PFSK-1 (cell line): Measurements from ENCODE around the gene TXNDC5.

ENCODE experiments used
- FOXP2 ChIP-seq: optimal IDR thresholded peaks from 2 replicates; pipeline ENCODE3; 2011; ENCODE audit warnings: borderline replicate concordance, control low read depth, inconsistent platforms; ENCODE audit not compliant: insufficient read depth; ENCODE audit errors: extremely low read length, extremely low read depth
- POLR2AphosphoS5 ChIP-seq: IDR thresholded peaks from 2 replicates; pipeline ENCODE4 v1.6.1; 2012; ENCODE audit warnings: low read depth, mild to moderate bottlenecking, control low read depth, low read length, moderate library complexity
- SIN3A ChIP-seq: IDR thresholded peaks from 2 replicates; pipeline ENCODE4 v1.6.1; 2012; ENCODE audit warnings: mild to moderate bottlenecking, low read length, moderate library complexity, borderline replicate concordance; ENCODE audit not compliant: insufficient read depth
- TAF1 ChIP-seq: IDR thresholded peaks from 2 replicates; pipeline ENCODE4 v1.6.1; 2012; ENCODE audit warnings: low read length, control low read depth, borderline replicate concordance; ENCODE audit not compliant: insufficient read depth
- TF ChIP-seq, protein P1 (sequence below), 2 experiments: IDR thresholded peaks; 2 replicates each; pipeline versions ENCODE4 v1.6.1 to v1.8.0; 2011 to 2012; ENCODE audit warnings: low read depth in 2 of 2, low read length in 2 of 2, control low read depth in 1 of 2, inconsistent platforms in 1 of 2, mild to moderate bottlenecking in 1 of 2, moderate library complexity in 1 of 2; ENCODE audit not compliant: insufficient read depth in 1 of 2

DNA sequence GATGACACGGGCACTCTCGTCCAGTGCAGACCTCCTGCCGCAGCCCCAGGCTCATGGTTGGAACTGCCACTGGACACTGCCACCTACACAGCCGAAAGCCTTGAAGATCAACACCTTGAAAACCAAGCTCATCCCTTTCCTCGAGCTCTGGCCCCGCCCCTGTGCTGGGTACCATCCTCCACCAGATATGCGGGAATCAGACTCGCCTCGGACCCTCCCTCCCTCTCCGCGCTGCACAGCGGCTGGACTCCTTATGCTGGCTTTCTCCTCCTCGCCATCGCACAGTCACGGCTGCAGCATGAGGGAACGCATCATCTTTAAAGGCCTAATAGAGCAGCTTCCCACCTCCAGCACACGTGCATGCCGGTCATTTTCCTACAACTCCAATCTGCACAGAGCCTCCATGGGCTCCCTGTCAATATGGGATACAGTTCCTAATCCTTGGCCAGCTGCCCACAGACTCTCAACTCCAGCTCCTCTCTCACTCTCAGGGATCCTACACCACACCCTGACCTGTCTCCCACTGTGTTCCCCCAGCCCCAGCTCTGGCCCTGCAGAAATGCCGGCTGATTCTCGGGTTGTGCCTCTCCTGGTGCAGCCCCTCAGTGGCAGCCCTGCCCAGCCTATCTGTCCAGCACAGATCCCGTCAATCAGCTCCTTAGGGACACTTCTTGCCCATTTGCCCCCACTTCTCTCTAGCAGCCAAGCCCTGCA lies 23.2 kb downstream of the TXNDC5 start:
- TF ChIP-seq POLR2AphosphoS5 (no peak), FOXP2 (no peak), TAF1 (no peak), SIN3A (no peak)
- TF ChIP-seq, protein P1, sequence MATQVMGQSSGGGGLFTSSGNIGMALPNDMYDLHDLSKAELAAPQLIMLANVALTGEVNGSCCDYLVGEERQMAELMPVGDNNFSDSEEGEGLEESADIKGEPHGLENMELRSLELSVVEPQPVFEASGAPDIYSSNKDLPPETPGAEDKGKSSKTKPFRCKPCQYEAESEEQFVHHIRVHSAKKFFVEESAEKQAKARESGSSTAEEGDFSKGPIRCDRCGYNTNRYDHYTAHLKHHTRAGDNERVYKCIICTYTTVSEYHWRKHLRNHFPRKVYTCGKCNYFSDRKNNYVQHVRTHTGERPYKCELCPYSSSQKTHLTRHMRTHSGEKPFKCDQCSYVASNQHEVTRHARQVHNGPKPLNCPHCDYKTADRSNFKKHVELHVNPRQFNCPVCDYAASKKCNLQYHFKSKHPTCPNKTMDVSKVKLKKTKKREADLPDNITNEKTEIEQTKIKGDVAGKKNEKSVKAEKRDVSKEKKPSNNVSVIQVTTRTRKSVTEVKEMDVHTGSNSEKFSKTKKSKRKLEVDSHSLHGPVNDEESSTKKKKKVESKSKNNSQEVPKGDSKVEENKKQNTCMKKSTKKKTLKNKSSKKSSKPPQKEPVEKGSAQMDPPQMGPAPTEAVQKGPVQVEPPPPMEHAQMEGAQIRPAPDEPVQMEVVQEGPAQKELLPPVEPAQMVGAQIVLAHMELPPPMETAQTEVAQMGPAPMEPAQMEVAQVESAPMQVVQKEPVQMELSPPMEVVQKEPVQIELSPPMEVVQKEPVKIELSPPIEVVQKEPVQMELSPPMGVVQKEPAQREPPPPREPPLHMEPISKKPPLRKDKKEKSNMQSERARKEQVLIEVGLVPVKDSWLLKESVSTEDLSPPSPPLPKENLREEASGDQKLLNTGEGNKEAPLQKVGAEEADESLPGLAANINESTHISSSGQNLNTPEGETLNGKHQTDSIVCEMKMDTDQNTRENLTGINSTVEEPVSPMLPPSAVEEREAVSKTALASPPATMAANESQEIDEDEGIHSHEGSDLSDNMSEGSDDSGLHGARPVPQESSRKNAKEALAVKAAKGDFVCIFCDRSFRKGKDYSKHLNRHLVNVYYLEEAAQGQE (IDR thresholded peaks at IDR 0.05; ENCODE audit: insufficient read depth in 1 of 2, low read depth in 2 of 2, low read length in 2 of 2) = no peak
